ENCODE results near the gene ZBTB46. TPM values are rescaled to one million over a fixed set of nuclear protein-coding genes. Genes with fewer than 3 reads are reported as not detected.

The ZBTB46 gene
- total RNA-seq, 2 donors from 2014 or later = 2.1 to 3.2 TPM

DNA sequence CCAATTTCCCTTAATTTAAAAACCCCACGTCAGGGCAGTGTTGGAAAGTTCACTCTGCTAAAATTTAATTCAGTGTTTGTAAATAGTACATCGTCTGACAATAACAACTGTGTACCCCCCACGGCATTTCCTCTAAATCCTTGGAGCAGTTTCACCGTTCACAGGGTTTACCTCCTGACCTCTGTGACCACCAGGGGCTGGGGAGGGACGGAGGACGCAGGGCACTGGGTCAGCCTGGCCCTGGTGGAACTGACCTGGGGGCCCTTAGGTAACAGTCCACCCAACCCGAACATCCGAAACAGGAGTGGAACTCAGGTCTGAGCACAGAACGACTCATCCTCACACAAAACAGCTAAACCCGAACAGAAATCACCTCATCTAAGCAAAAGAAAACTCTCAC lies 2.1 kb downstream of the ZBTB46 start:
- H3K27me3 ChIP-seq = peaks cover 23% of the 10 kb centered on the region
- no peaks in the 10 kb centered on the region for H3K9me3 ChIP-seq
- H3K4me1 ChIP-seq = peaks cover 3% of the 10 kb centered on the region
- intact Hi-C loops (cut with DNase I) = no loop called here
- no peak overlapping the region for H3K4me3 ChIP-seq
- no peaks in the 10 kb centered on the region for H3K36me3 ChIP-seq
- peak overlapping the region; percentile 6 to 14 for H3K9ac ChIP-seq (ENCODE audit: low read depth in 2 of 2, low read length in 2 of 2)
- TF ChIP-seq, protein P1, sequence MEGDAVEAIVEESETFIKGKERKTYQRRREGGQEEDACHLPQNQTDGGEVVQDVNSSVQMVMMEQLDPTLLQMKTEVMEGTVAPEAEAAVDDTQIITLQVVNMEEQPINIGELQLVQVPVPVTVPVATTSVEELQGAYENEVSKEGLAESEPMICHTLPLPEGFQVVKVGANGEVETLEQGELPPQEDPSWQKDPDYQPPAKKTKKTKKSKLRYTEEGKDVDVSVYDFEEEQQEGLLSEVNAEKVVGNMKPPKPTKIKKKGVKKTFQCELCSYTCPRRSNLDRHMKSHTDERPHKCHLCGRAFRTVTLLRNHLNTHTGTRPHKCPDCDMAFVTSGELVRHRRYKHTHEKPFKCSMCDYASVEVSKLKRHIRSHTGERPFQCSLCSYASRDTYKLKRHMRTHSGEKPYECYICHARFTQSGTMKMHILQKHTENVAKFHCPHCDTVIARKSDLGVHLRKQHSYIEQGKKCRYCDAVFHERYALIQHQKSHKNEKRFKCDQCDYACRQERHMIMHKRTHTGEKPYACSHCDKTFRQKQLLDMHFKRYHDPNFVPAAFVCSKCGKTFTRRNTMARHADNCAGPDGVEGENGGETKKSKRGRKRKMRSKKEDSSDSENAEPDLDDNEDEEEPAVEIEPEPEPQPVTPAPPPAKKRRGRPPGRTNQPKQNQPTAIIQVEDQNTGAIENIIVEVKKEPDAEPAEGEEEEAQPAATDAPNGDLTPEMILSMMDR (IDR thresholded peaks at IDR 0.05) = no peak
- no peak for DNase-seq
- H3K27ac ChIP-seq = no peak overlapping the region

GRCh38 chr20:63828545-63828944 lies 2.5 kb downstream of the ZBTB46 start:
- H3K9me3 ChIP-seq = no peaks in the 10 kb centered on the region
- no peaks in the 10 kb centered on the region for H3K4me1 ChIP-seq
- H3K36me3 ChIP-seq = no peaks in the 10 kb centered on the region
- H3K9ac ChIP-seq (ENCODE audit: low read depth in 2 of 2, low read length in 2 of 2) = peak overlapping the region in 1 of 2 donors; percentile 14
- DNase-seq = no peak
- no peak overlapping the region for H3K4me3 ChIP-seq
- TF ChIP-seq, protein P1 (IDR thresholded peaks at IDR 0.05) = no peak
- peaks cover 23% of the 10 kb centered on the region for H3K27me3 ChIP-seq
- intact Hi-C loops (cut with DNase I) = no loop called here
- H3K27ac ChIP-seq = no peak overlapping the region

DNA sequence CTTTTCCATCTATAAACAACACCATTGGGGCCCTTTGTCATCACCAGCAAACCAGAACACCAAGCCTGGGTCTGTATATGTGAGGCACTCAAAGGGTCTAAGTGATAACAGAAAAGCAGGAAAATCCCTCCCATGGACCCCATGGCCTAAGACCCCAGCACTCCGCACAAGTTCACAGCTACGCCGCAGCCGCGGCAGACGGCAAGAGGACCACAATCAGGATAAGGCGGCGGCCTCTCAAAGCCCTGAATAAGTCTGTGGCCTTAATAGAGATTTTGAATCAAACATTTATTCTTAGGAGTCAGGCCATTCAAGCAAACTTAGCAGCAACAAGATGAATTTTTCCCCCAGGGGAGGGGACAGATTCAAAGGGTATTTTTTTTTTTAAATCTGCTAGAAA lies 2.9 kb downstream of the ZBTB46 start:
- Histone ChIP-seq H3K27ac (no peak overlapping the region), H3K27me3 (peaks cover 23% of the 10 kb centered on the region)
- TF ChIP-seq, protein P1 (IDR thresholded peaks at IDR 0.05) = no peak

DNA sequence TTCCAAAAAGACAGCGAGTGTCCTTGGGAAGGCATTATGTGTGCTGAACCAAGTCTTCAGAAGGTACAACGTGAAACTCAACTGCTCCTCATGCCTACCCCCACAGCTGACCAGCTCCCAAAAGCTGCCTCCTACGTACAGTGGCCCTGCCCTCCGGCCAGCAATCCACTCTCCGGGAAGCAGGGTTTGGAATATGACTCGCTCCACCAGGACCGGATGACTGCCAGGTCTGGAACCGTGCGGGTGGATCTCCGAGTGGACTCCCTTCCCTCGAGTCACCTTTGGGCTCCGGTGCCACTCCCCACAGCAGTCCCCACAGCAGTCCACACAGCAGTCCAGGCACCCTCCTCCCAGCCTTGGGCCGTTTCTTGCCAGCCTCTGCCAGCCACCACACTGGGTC lies 4.3 kb downstream of the ZBTB46 start:
- Histone ChIP-seq H3K36me3 (no peaks in the 10 kb centered on the region), H3K27ac (no peak overlapping the region), H3K27me3 (peaks cover 16% of the 10 kb centered on the region), H3K9ac (ENCODE audit: low read depth in 2 of 2, low read length in 2 of 2) (no peak overlapping the region), H3K4me1 (no peaks in the 10 kb centered on the region), H3K9me3 (no peaks in the 10 kb centered on the region), H3K4me3 (no peak overlapping the region)
- intact Hi-C loops (cut with DNase I) = no loop called here
- no peak for DNase-seq
- TF ChIP-seq, protein P1 (IDR thresholded peaks at IDR 0.05) = no peak

More for the DNA sequence above, 2.9 kb downstream of the ZBTB46 start:
- no peaks in the 10 kb centered on the region for H3K4me1 ChIP-seq
- H3K9ac ChIP-seq (ENCODE audit: low read depth in 2 of 2, low read length in 2 of 2) = no peak overlapping the region
- intact Hi-C loops (cut with DNase I) = no loop called here
- H3K9me3 ChIP-seq = no peaks in the 10 kb centered on the region
- no peak for DNase-seq
- H3K36me3 ChIP-seq = no peaks in the 10 kb centered on the region
- no peak overlapping the region for H3K4me3 ChIP-seq

GRCh38 chr20:63825331-63826118 lies 5.5 kb downstream of the ZBTB46 start:
- H3K9ac ChIP-seq (ENCODE audit: low read depth in 2 of 2, low read length in 2 of 2) = no peak overlapping the region
- no peaks in the 10 kb centered on the region for H3K4me1 ChIP-seq
- H3K27ac ChIP-seq = no peak overlapping the region
- H3K9me3 ChIP-seq = no peaks in the 10 kb centered on the region
- TF ChIP-seq, protein P1 (IDR thresholded peaks at IDR 0.05) = no peak
- intact Hi-C loops (cut with DNase I) = no loop called here
- H3K4me3 ChIP-seq = no peak overlapping the region
- DNase-seq = no peak
- peaks cover 16% of the 10 kb centered on the region for H3K27me3 ChIP-seq
- H3K36me3 ChIP-seq = no peaks in the 10 kb centered on the region

Data from colonic mucosa (tissue), 4 donors.